ENCODE results near the gene MUC5B.
"Not testable (repeated sequence)": the region's sequence is repeated elsewhere in the genome, so short reads cannot be mapped to it uniquely, and the experiment has no call there.

The MUC5B gene

GRCh38 chr11:1238767-1239595 lies 16.1 kb downstream of the MUC5B start:
- Histone ChIP-seq H3K4me1 (ENCODE audit: control extremely low read depth in 1 of 4, control insufficient read depth in 4 of 4, insufficient read depth in 4 of 4, low read length in 3 of 4) (no peaks in the 10 kb centered on the region), H3K9me3 (ENCODE audit: control extremely low read depth in 1 of 5, control insufficient read depth in 4 of 5, insufficient read depth in 2 of 5, low read depth in 1 of 5, low read length in 4 of 5) (peaks cover 0 to 22% (median 0%) of the 10 kb centered on the region in 5 experiments), H3K27ac (ENCODE audit: insufficient read depth in 1 of 2, low read depth in 1 of 2, low read length in 2 of 2, poor library complexity in 1 of 2, severe bottlenecking in 2 of 2) (no peak overlapping the region), H3K27me3 (replicated peaks in 2 of 5; ENCODE audit: control insufficient read depth in 4 of 5, insufficient read depth in 5 of 5, low read length in 4 of 5) (no peaks in the 10 kb centered on the region), H3K36me3 (ENCODE audit: control insufficient read depth in 4 of 4, insufficient read depth in 4 of 4, low read length in 3 of 4) (no peaks in the 10 kb centered on the region), H3K4me3 (ENCODE audit: control insufficient read depth in 1 of 7, extremely low read depth in 1 of 7, insufficient read depth in 4 of 7, low read depth in 2 of 7, low read length in 6 of 7) (no peak overlapping the region)
- 79% methylated on average over 34 of the region's 34 CpGs for WGBS (ENCODE audit: insufficient coverage)
- POLR2A ChIA-PET: no interaction called here
- CTCF ChIA-PET: no interaction called here
- no peak for DNase-seq

GRCh38 chr11:1239596-1240205 lies 16.8 kb downstream of the MUC5B start:
- Histone ChIP-seq H3K36me3 (ENCODE audit: control insufficient read depth in 4 of 4, insufficient read depth in 4 of 4, low read length in 3 of 4) (no peaks in the 10 kb centered on the region), H3K27me3 (replicated peaks in 2 of 5; ENCODE audit: control insufficient read depth in 4 of 5, insufficient read depth in 5 of 5, low read length in 4 of 5) (no peaks in the 10 kb centered on the region), H3K27ac (ENCODE audit: insufficient read depth in 1 of 2, low read depth in 1 of 2, low read length in 2 of 2, poor library complexity in 1 of 2, severe bottlenecking in 2 of 2) (no peak overlapping the region), H3K9me3 (ENCODE audit: control extremely low read depth in 1 of 5, control insufficient read depth in 4 of 5, insufficient read depth in 2 of 5, low read depth in 1 of 5, low read length in 4 of 5) (peaks cover 0 to 22% (median 0%) of the 10 kb centered on the region in 5 experiments), H3K4me3 (ENCODE audit: control insufficient read depth in 1 of 7, extremely low read depth in 1 of 7, insufficient read depth in 4 of 7, low read depth in 2 of 7, low read length in 6 of 7) (no peak overlapping the region), H3K4me1 (ENCODE audit: control extremely low read depth in 1 of 4, control insufficient read depth in 4 of 4, insufficient read depth in 4 of 4, low read length in 3 of 4) (no peaks in the 10 kb centered on the region)
- 98% methylated on average over 22 of the region's 23 CpGs for WGBS (ENCODE audit: insufficient coverage)
- ChIA-PET CTCF (no interaction called here), POLR2A (interaction anchor here (0.6 kb wide), 1 partner anchor 139 kb away, joined by 3 read pairs; no protein-coding TSS in a partner anchor)
- DNase-seq: no peak

- Histone ChIP-seq H3K27ac (ENCODE audit: insufficient read depth in 1 of 2, low read depth in 1 of 2, low read length in 2 of 2, poor library complexity in 1 of 2, severe bottlenecking in 2 of 2) (no peak overlapping the region), H3K4me1 (ENCODE audit: control extremely low read depth in 1 of 4, control insufficient read depth in 4 of 4, insufficient read depth in 4 of 4, low read length in 3 of 4) (no peaks in the 10 kb centered on the region), H3K36me3 (ENCODE audit: control insufficient read depth in 4 of 4, insufficient read depth in 4 of 4, low read length in 3 of 4) (no peaks in the 10 kb centered on the region), H3K4me3 (ENCODE audit: control insufficient read depth in 1 of 7, extremely low read depth in 1 of 7, insufficient read depth in 4 of 7, low read depth in 2 of 7, low read length in 6 of 7) (no peak overlapping the region), H3K9me3 (ENCODE audit: control extremely low read depth in 1 of 5, control insufficient read depth in 4 of 5, insufficient read depth in 2 of 5, low read depth in 1 of 5, low read length in 4 of 5) (peaks cover 0 to 22% (median 0%) of the 10 kb centered on the region in 5 experiments), H3K27me3 (replicated peaks in 2 of 5; ENCODE audit: control insufficient read depth in 4 of 5, insufficient read depth in 5 of 5, low read length in 4 of 5) (no peaks in the 10 kb centered on the region)
- DNase-seq: no peak
- ChIA-PET CTCF (no interaction called here), POLR2A (no interaction called here)
- WGBS (ENCODE audit: insufficient coverage): 96% methylated on average over 25 of the region's 25 CpGs
Observed at GRCh38 chr11:1240771-1241170, 17.9 kb downstream of the MUC5B start.

- H3K4me1 ChIP-seq (ENCODE audit: control extremely low read depth in 1 of 4, control insufficient read depth in 4 of 4, insufficient read depth in 4 of 4, low read length in 3 of 4): no peaks in the 10 kb centered on the region
- no peak overlapping the region for H3K4me3 ChIP-seq (ENCODE audit: control insufficient read depth in 1 of 7, extremely low read depth in 1 of 7, insufficient read depth in 4 of 7, low read depth in 2 of 7, low read length in 6 of 7)
- POLR2A ChIA-PET: no interaction called here
- peaks cover 0 to 22% (median 0%) of the 10 kb centered on the region in 5 experiments for H3K9me3 ChIP-seq (ENCODE audit: control extremely low read depth in 1 of 5, control insufficient read depth in 4 of 5, insufficient read depth in 2 of 5, low read depth in 1 of 5, low read length in 4 of 5)
- DNase-seq: no peak
- no peak overlapping the region for H3K27ac ChIP-seq (ENCODE audit: insufficient read depth in 1 of 2, low read depth in 1 of 2, low read length in 2 of 2, poor library complexity in 1 of 2, severe bottlenecking in 2 of 2)
- H3K36me3 ChIP-seq (ENCODE audit: control insufficient read depth in 4 of 4, insufficient read depth in 4 of 4, low read length in 3 of 4): no peaks in the 10 kb centered on the region
- no peaks in the 10 kb centered on the region for H3K27me3 ChIP-seq (replicated peaks in 2 of 5; ENCODE audit: control insufficient read depth in 4 of 5, insufficient read depth in 5 of 5, low read length in 4 of 5)
- 96% methylated on average over 14 of the region's 20 CpGs for WGBS (ENCODE audit: insufficient coverage)
- CTCF ChIA-PET: no interaction called here
Observed at GRCh38 chr11:1241706-1242105, 18.8 kb downstream of the MUC5B start.

- H3K27me3 ChIP-seq (replicated peaks in 2 of 5; ENCODE audit: control insufficient read depth in 4 of 5, insufficient read depth in 5 of 5, low read length in 4 of 5): no peaks in the 10 kb centered on the region
- no peaks in the 10 kb centered on the region for H3K36me3 ChIP-seq (ENCODE audit: control insufficient read depth in 4 of 4, insufficient read depth in 4 of 4, low read length in 3 of 4)
- DNase-seq: no peak
- H3K9me3 ChIP-seq (ENCODE audit: control extremely low read depth in 1 of 5, control insufficient read depth in 4 of 5, insufficient read depth in 2 of 5, low read depth in 1 of 5, low read length in 4 of 5): peaks cover 0 to 22% (median 0%) of the 10 kb centered on the region in 5 experiments
- WGBS (ENCODE audit: insufficient coverage): 95% methylated on average over 16 of the region's 20 CpGs
- POLR2A ChIA-PET: no interaction called here
- H3K27ac ChIP-seq (ENCODE audit: insufficient read depth in 1 of 2, low read depth in 1 of 2, low read length in 2 of 2, poor library complexity in 1 of 2, severe bottlenecking in 2 of 2): no peak overlapping the region
- CTCF ChIA-PET: no interaction called here
- H3K4me3 ChIP-seq (ENCODE audit: control insufficient read depth in 1 of 7, extremely low read depth in 1 of 7, insufficient read depth in 4 of 7, low read depth in 2 of 7, low read length in 6 of 7): no peak overlapping the region
- no peaks in the 10 kb centered on the region for H3K4me1 ChIP-seq (ENCODE audit: control extremely low read depth in 1 of 4, control insufficient read depth in 4 of 4, insufficient read depth in 4 of 4, low read length in 3 of 4)
Observed at GRCh38 chr11:1242289-1242688, 19.4 kb downstream of the MUC5B start.

GRCh38 chr11:1242751-1243150 lies 19.9 kb downstream of the MUC5B start:
- DNase-seq; H3K27me3 ChIP-seq (replicated peaks in 2 of 5; ENCODE audit: control insufficient read depth in 4 of 5, insufficient read depth in 5 of 5, low read length in 4 of 5); H3K27ac ChIP-seq (ENCODE audit: insufficient read depth in 1 of 2, low read depth in 1 of 2, low read length in 2 of 2, poor library complexity in 1 of 2, severe bottlenecking in 2 of 2); H3K4me3 ChIP-seq (ENCODE audit: control insufficient read depth in 1 of 7, extremely low read depth in 1 of 7, insufficient read depth in 4 of 7, low read depth in 2 of 7, low read length in 6 of 7); H3K4me1 ChIP-seq (ENCODE audit: control extremely low read depth in 1 of 4, control insufficient read depth in 4 of 4, insufficient read depth in 4 of 4, low read length in 3 of 4); POLR2A ChIA-PET; CTCF ChIA-PET; H3K36me3 ChIP-seq (ENCODE audit: control insufficient read depth in 4 of 4, insufficient read depth in 4 of 4, low read length in 3 of 4): not testable (repeated sequence)
- H3K9me3 ChIP-seq (ENCODE audit: control extremely low read depth in 1 of 5, control insufficient read depth in 4 of 5, insufficient read depth in 2 of 5, low read depth in 1 of 5, low read length in 4 of 5): peaks cover 0 to 22% (median 0%) of the 10 kb centered on the region in 5 experiments
- WGBS (ENCODE audit: insufficient coverage): 100% methylated on average over 2 of the region's 11 CpGs

- H3K27me3 ChIP-seq (replicated peaks in 2 of 5; ENCODE audit: control insufficient read depth in 4 of 5, insufficient read depth in 5 of 5, low read length in 4 of 5); H3K4me3 ChIP-seq (ENCODE audit: control insufficient read depth in 1 of 7, extremely low read depth in 1 of 7, insufficient read depth in 4 of 7, low read depth in 2 of 7, low read length in 6 of 7); H3K27ac ChIP-seq (ENCODE audit: insufficient read depth in 1 of 2, low read depth in 1 of 2, low read length in 2 of 2, poor library complexity in 1 of 2, severe bottlenecking in 2 of 2); H3K36me3 ChIP-seq (ENCODE audit: control insufficient read depth in 4 of 4, insufficient read depth in 4 of 4, low read length in 3 of 4); POLR2A ChIA-PET; CTCF ChIA-PET; DNase-seq; H3K4me1 ChIP-seq (ENCODE audit: control extremely low read depth in 1 of 4, control insufficient read depth in 4 of 4, insufficient read depth in 4 of 4, low read length in 3 of 4): not testable (repeated sequence)
- peaks cover 0 to 22% (median 0%) of the 10 kb centered on the region in 5 experiments for H3K9me3 ChIP-seq (ENCODE audit: control extremely low read depth in 1 of 5, control insufficient read depth in 4 of 5, insufficient read depth in 2 of 5, low read depth in 1 of 5, low read length in 4 of 5)
- no CpG with 5 or more reads among the region's 18 CpGs for WGBS (ENCODE audit: insufficient coverage)
Observed at GRCh38 chr11:1243521-1243920, 20.7 kb downstream of the MUC5B start.
